DND-41 (cell line): Measurements from ENCODE around the gene PRM3.

Experiments
- EZH2 ChIP-seq: IDR thresholded peaks from 3 replicates; pipeline ENCODE4 v1.6.1; 2012; ENCODE audit warnings: borderline replicate concordance, low read depth, mild to moderate bottlenecking, moderate library complexity, low read length, inconsistent platforms; ENCODE audit not compliant: severe bottlenecking
- TF ChIP-seq, protein P1 (sequence below): IDR thresholded peaks from 2 replicates; pipeline ENCODE4 v1.5.1; 2012; ENCODE audit warnings: borderline replicate concordance, low read length, moderate library complexity, mild to moderate bottlenecking; ENCODE audit not compliant: poor library complexity, severe bottlenecking; ENCODE audit errors: extremely low read depth

DNA sequence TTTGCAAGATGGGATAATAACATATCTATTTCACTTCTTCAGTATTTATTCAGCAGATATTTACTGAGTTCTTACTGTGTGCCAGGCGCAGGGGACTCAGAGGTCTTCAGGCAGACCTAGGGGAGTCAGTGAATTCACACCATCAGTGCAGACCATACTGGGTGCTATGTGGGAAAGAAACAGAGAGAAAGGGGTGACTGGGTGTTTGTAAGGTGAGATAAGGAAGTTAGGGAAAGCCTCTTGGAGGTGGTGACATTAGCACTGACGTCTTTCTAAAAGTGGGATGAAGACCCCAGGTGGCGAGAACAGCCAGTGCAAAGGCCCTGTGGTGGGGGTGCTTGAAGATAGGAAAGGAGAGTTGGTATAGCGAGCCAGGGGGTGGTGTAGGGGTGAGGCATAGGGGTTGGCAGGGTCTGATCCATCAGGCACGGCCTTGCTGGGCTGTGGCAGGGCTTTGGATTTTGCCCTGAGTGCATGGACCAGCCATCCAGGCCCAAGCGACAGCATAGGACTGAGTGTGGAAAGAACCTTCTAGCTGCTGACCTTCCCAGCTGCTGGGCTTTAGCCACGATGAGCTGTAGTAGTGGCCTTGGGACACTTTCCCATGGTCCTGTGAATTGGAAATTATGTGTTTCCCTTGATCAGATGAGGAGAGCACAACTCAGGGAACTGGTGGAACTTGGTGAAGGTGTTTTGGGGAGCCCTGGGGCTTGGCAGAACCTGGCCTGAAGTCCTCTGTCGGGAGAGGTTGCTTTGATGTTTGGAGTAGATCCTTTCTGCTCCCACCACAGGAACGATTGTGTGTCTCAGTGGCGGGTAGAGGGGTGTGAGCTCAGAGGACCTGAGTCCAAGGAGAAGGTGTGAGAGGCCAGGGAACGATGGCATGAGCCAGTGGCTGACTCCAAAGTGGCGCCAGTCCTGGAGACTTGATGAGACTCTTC lies 13.5 kb downstream of the PRM3 start:
- TF ChIP-seq, protein P1, sequence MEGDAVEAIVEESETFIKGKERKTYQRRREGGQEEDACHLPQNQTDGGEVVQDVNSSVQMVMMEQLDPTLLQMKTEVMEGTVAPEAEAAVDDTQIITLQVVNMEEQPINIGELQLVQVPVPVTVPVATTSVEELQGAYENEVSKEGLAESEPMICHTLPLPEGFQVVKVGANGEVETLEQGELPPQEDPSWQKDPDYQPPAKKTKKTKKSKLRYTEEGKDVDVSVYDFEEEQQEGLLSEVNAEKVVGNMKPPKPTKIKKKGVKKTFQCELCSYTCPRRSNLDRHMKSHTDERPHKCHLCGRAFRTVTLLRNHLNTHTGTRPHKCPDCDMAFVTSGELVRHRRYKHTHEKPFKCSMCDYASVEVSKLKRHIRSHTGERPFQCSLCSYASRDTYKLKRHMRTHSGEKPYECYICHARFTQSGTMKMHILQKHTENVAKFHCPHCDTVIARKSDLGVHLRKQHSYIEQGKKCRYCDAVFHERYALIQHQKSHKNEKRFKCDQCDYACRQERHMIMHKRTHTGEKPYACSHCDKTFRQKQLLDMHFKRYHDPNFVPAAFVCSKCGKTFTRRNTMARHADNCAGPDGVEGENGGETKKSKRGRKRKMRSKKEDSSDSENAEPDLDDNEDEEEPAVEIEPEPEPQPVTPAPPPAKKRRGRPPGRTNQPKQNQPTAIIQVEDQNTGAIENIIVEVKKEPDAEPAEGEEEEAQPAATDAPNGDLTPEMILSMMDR = no peak
- TF ChIP-seq EZH2 = no peak
